Raji (cell line): ENCODE results near the gene DPM2.

ENCODE experiments used
- POLR2A ChIP-seq: IDR thresholded peaks from 2 replicates; pipeline ENCODE4 v1.6.1; 2011; ENCODE audit warnings: low read depth, low read length, control low read depth; ENCODE audit not compliant: insufficient read depth

The DPM2 gene

GRCh38 chr9:127897193-127897692 lies 40.4 kb downstream of the DPM2 start:
- TF ChIP-seq POLR2A, result no peak

DNA sequence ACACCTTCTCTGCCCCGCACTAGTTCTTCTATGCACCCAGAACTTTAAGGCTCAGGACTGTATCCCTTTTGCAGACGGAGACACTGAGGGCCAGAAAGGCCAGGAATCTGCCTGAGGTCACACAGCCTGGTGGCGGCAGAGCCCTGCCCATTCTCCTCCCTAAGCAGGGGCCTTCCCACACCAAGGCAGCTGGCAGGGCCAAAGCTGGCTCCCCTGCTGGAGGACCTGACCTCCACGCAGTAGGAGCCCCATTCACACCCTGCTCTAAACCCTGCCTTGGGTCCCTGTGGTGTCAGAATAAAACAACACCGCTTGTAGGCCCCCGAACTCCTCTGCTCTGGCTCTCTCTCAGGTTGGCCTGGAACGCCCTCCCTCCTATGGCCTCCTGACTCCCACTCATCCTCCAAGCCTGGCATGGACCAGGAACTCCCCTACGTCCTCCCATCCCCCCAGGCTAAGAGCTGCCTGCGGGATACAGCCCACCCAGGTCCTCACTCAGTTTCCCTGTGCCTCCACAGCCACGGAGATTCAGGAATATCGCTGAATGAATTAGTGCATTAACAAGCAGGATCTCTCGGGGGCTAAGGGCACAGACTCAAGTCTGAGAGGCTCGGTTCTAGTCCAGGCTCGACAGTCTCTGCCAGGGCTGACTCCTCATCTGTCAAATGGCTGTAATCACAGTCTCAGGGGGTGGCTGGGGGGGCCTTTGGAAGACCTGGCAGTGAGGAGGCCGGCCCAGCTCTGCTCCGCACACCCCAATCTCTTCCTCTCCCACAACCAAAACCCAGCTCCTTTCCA lies 41.1 kb downstream of the DPM2 start:
- no peak for TF ChIP-seq POLR2A

- no peak for TF ChIP-seq POLR2A
Measured at GRCh38 chr9:127895811-127896210, 41.8 kb downstream of the DPM2 start.

DNA sequence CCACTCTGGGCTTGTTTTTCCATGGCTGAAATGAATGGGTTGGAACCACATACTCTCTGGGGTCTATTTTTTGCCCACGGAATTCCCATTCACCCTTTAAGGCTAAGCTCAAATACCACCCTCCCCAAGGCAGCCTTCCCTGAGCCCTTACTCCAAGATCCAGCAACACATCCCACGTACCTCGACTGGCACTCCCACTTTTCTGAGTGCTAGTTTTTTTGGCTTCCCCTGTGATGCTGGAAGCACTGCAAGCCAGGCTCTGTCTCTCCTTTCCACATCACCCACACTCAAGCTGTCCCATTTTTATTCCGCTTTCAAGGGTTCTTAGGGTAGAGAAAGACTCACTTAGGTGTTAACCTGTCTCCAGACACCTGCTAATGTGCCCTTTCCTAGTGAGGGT lies 44.3 kb downstream of the DPM2 start:
- TF ChIP-seq POLR2A, result no peak

DNA sequence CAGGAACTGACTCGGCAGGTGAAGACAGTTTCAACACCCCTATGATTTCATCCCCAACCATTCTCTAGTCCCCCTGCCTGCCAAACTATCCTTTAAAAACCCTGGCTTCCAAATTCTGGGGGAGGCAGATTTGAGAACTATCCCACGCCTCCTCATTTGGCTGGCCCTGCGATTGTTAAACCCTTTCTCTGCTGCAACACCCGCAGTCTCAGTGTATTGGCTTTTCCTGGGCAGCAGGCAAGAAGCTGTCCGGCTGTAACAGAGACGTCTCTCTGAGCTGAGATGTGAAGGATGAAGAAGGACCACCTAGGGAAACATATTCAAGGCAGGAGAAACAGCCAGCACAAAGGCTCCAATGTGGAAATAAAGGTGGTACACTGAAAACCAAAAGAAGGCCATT lies 44.8 kb downstream of the DPM2 start:
- no peak for TF ChIP-seq POLR2A

GRCh38 chr9:127890053-127890452 lies 47.6 kb downstream of the DPM2 start:
- TF ChIP-seq POLR2A, result no peak

DNA sequence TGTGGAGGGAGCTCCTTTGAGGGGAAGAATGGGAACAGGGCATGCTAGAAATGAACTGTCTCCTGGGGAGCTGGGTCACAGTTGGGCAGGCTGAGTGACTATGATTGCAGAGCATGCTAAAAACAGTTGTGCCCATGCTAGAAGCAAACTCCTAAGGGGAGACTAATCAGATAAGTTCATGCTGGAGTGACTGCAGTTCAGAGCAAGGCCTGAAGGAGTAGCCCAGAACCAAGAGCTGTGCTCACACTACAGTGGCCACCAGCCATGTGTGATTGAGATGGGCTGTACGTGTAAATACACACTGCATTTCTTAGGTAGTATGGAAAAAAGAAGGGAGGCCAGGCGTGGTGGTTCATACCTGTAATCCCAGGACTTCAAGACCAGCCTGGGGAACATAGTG lies 49.9 kb downstream of the DPM2 start:
- no peak for TF ChIP-seq POLR2A

GRCh38 chr9:127886401-127886972 lies 51.2 kb downstream of the DPM2 start:
- TF ChIP-seq POLR2A, result no peak

DNA sequence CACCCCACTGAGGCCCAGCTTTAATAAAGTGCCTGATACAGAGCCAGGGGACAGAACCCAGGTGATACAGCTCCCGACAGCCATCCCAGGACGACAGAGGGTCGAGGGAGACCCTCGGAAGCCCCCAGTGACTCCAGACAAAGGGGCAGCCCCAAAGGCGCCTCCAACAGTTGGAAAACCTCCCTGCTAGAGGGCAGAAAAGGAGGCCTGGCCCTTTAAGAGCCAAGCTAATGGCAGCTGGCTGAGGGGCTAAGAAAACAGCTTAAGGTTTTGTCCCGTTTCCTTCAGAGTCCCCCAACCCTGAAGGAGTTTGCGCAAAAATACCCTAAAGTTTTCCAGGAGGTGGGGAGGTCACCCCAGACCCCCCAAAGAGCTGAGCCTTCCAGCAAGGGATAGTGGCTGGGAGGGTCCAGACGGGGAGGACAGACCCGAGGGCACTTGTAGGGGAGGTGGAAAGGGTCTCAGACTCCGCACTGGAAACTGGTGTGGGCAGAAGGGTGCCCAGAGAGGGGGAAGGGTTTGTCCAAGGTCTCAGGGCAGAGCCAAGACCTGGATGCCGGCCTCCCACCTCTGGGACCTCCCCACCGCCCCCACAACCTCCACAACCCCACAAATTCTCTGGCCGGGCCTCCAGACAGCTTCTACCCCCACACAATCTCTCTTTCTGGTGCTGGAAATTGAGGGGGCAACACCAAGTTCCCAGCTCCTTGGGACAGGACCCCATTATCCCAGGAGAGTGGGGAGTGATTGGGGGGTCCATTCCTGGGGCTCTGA lies 52.0 kb downstream of the DPM2 start:
- no peak for TF ChIP-seq POLR2A
